WTC11 (cell line): ENCODE measurements around the gene CD68. TPM values are rescaled to one million over a fixed set of nuclear protein-coding genes. Genes with fewer than 3 reads are reported as not detected.
A peak's percentile ranks its signal among the peaks of the same experiment; 100 is the strongest.

Source experiments
- ATAC-seq: fragments of 200-7000 bp; cut with Tn5 transposase; 2 replicates; pipeline ENCODE4 v1.10.0; 2021; ENCODE audit warnings: mild to moderate bottlenecking, moderate library complexity
- CTCF ChIA-PET: fragments of 300-600 bp; sonication (Branson Sonifier 250); formaldehyde crosslinking; loops from one replicate; lab custom pipeline; 2021; ENCODE audit warnings: antibody characterized with exemption; lab: Charles Lee
- POLR2A ChIA-PET: fragments of 350-600 bp; sonication (Branson Sonifier 250); formaldehyde crosslinking; loops from one replicate; lab custom pipeline; 2021; ENCODE audit warnings: antibody characterized with exemption; lab: Charles Lee
- DNase-seq: peaks from one replicate; pipeline ENCODE4 v3.0.0; 2021; ENCODE audit warnings: low spot score
- H3K27ac Mint-ChIP-seq: 2 replicates; pipeline ENCODE4 v1.8.0; 2021; ENCODE audit warnings: mixed read lengths
- H3K27me3 Mint-ChIP-seq: 2 replicates; pipeline ENCODE4 v1.8.0; 2021; ENCODE audit warnings: low read depth, mild to moderate bottlenecking, moderate library complexity, mixed read lengths
- H3K36me3 Mint-ChIP-seq: 2 replicates; pipeline ENCODE4 v1.8.0; 2021; ENCODE audit warnings: mixed read lengths
- H3K4me1 Mint-ChIP-seq: 2 replicates; pipeline ENCODE4 v1.8.0; 2022; ENCODE audit warnings: mixed read lengths
- H3K4me3 Mint-ChIP-seq: 2 replicates; pipeline ENCODE4 v1.8.0; 2021; ENCODE audit warnings: mild to moderate bottlenecking, moderate library complexity, mixed read lengths
- H3K9me3 Mint-ChIP-seq: 2 replicates; pipeline ENCODE4 v1.8.0; 2021; ENCODE audit warnings: mixed read lengths
- ERG ChIP-seq: fragments of 250-450 bp; sonication (Bioruptor Pico); IDR thresholded peaks from 2 replicates; pipeline ENCODE4 v1.8.0; 2021; ENCODE audit warnings: mild to moderate bottlenecking
- FOXK1 ChIP-seq: sonication (generic); formaldehyde crosslinking; IDR thresholded peaks from 2 replicates; pipeline ENCODE4 v1.8.0; 2022; ENCODE audit warnings: mild to moderate bottlenecking, moderate library complexity, missing genetic modification reagents
- FOXP1 ChIP-seq: sonication (generic); formaldehyde crosslinking; IDR thresholded peaks from 2 replicates; pipeline ENCODE4 v1.8.0; 2022; ENCODE audit warnings: missing genetic modification reagents, mild to moderate bottlenecking, moderate library complexity, borderline replicate concordance
- GRHL2 ChIP-seq: fragments of 250-450 bp; sonication (Bioruptor Pico); IDR thresholded peaks from 2 replicates; pipeline ENCODE4 v1.8.0; 2022; ENCODE audit warnings: mild to moderate bottlenecking, moderate library complexity; ENCODE audit not compliant: insufficient replicate concordance, severe bottlenecking
- HMGXB4 ChIP-seq: sonication (generic); formaldehyde crosslinking; IDR thresholded peaks from 2 replicates; pipeline ENCODE4 v1.8.1; 2023; ENCODE audit warnings: mild to moderate bottlenecking, moderate library complexity, missing genetic modification reagents
- MYBL2 ChIP-seq: sonication (generic); formaldehyde crosslinking; IDR thresholded peaks from 2 replicates; pipeline ENCODE4 v1.8.1; 2023; ENCODE audit warnings: mild to moderate bottlenecking, moderate library complexity, missing genetic modification reagents
- NFYB ChIP-seq: sonication (generic); formaldehyde crosslinking; conservative IDR thresholded peaks from 2 replicates; pipeline ENCODE4 v1.8.0; 2022; ENCODE audit warnings: low read depth, missing genetic modification reagents
- PREB ChIP-seq: sonication (generic); formaldehyde crosslinking; IDR thresholded peaks from 2 replicates; pipeline ENCODE4 v1.8.1; 2022; ENCODE audit warnings: mild to moderate bottlenecking, missing genetic modification reagents, moderate library complexity, borderline replicate concordance
- SP1 ChIP-seq: sonication (generic); formaldehyde crosslinking; conservative IDR thresholded peaks from 2 replicates; pipeline ENCODE4 v1.8.1; 2022; ENCODE audit warnings: missing genetic modification reagents
- ZBTB43 ChIP-seq: sonication (generic); formaldehyde crosslinking; IDR thresholded peaks from 2 replicates; pipeline ENCODE4 v1.8.1; 2023; ENCODE audit warnings: mild to moderate bottlenecking, missing genetic modification reagents
- ZNF138 ChIP-seq: sonication (generic); formaldehyde crosslinking; conservative IDR thresholded peaks from 2 replicates; pipeline ENCODE4 v1.8.1; 2022; ENCODE audit warnings: mild to moderate bottlenecking, moderate library complexity, missing genetic modification reagents
- total RNA-seq: library from RNA; stranded (reverse); gene quantifications from 3 replicates; pipeline ENCODE4 v1.2.3, GENCODE V29; 2021
- TF ChIP-seq, protein P1 (sequence below): fragments of 200-600 bp; IDR thresholded peaks from 2 replicates; pipeline ENCODE4 v1.8.0; 2022; ENCODE audit warnings: antibody characterized with exemption
- TF ChIP-seq, protein P2 (sequence below): sonication (generic); formaldehyde crosslinking; IDR thresholded peaks from 2 replicates; pipeline ENCODE4 v1.8.0; 2022; ENCODE audit warnings: mild to moderate bottlenecking, missing genetic modification reagents
- TF ChIP-seq, protein P3 (sequence below): fragments of 250-450 bp; sonication (Bioruptor Pico); conservative IDR thresholded peaks from 2 replicates; pipeline ENCODE4 v1.9.0; 2021; ENCODE audit warnings: mild to moderate bottlenecking
- TF ChIP-seq, protein P4 (sequence below): sonication (generic); formaldehyde crosslinking; IDR thresholded peaks from 2 replicates; pipeline ENCODE4 v1.8.0; 2022; ENCODE audit warnings: mild to moderate bottlenecking, missing genetic modification reagents

Gene CD68
- total RNA-seq, 1 experiment from 2014 or later: 0.72 TPM

GRCh38 chr17:7572338-7572587 is 7.2 kb upstream of the CD68 start (continued):
- TF ChIP-seq, protein P1, sequence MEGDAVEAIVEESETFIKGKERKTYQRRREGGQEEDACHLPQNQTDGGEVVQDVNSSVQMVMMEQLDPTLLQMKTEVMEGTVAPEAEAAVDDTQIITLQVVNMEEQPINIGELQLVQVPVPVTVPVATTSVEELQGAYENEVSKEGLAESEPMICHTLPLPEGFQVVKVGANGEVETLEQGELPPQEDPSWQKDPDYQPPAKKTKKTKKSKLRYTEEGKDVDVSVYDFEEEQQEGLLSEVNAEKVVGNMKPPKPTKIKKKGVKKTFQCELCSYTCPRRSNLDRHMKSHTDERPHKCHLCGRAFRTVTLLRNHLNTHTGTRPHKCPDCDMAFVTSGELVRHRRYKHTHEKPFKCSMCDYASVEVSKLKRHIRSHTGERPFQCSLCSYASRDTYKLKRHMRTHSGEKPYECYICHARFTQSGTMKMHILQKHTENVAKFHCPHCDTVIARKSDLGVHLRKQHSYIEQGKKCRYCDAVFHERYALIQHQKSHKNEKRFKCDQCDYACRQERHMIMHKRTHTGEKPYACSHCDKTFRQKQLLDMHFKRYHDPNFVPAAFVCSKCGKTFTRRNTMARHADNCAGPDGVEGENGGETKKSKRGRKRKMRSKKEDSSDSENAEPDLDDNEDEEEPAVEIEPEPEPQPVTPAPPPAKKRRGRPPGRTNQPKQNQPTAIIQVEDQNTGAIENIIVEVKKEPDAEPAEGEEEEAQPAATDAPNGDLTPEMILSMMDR: no peak
- TF ChIP-seq HMGXB4 (CRISPR knock-in tag): no peak
- TF ChIP-seq, protein P2, sequence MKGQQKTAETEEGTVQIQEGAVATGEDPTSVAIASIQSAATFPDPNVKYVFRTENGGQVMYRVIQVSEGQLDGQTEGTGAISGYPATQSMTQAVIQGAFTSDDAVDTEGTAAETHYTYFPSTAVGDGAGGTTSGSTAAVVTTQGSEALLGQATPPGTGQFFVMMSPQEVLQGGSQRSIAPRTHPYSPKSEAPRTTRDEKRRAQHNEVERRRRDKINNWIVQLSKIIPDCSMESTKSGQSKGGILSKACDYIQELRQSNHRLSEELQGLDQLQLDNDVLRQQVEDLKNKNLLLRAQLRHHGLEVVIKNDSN (CRISPR knock-in tag): peak; percentile 96
- no peak; the same call in 1 of the 2 replicates for TF ChIP-seq FOXP1 (CRISPR knock-in tag)
- TF ChIP-seq ZBTB43 (CRISPR knock-in tag): no peak; the same call in 1 of the 2 replicates

- peak; percentile 100 for DNase-seq
- ChIA-PET POLR2A (interaction anchor here (0.6 to 3.5 kb wide), 6 partner anchors 11 to 169 kb away, joined by 3 to 22 read pairs (median 4); partner anchors contain the start of genes MPDU1, SOX15, TMEM256 and TNFSF13), CTCF (interaction anchor here (1.2 to 3.4 kb wide), 4 partner anchors 12 to 17 kb away, joined by 5 to 22 read pairs (median 8); partner anchors contain the start of gene SOX15)
- no peak; the same call in 1 of the 2 replicates for ATAC-seq
- Mint-ChIP-seq H3K4me1 (peaks cover 46% of the 10 kb centered on the region), H3K4me3 (peak overlapping the region; percentile 93), H3K36me3 (peaks cover 71% of the 10 kb centered on the region), H3K27ac (peak overlapping the region; percentile 100), H3K9me3 (no peaks in the 10 kb centered on the region), H3K27me3 (no peaks in the 10 kb centered on the region)
- TF ChIP-seq ZNF138 (CRISPR knock-in tag) (0 out of 2 replicates have a peak, but pooled peaks have one; percentile 17), ERG (CRISPR knock-in tag) (peak; percentile 91), ZBTB43 (CRISPR knock-in tag) (peak; percentile 57; the same call in 1 of the 2 replicates), GRHL2 (no peak), FOXP1 (CRISPR knock-in tag) (peak; percentile 42), PREB (peak; percentile 36; the same call in 1 of the 2 replicates), NFYB (CRISPR knock-in tag) (peak; percentile 100), FOXK1 (CRISPR knock-in tag) (peak; percentile 71; the same call in 1 of the 2 replicates), SP1 (CRISPR knock-in tag) (peak; percentile 97), MYBL2 (CRISPR knock-in tag) (no peak)
- TF ChIP-seq, protein P3, sequence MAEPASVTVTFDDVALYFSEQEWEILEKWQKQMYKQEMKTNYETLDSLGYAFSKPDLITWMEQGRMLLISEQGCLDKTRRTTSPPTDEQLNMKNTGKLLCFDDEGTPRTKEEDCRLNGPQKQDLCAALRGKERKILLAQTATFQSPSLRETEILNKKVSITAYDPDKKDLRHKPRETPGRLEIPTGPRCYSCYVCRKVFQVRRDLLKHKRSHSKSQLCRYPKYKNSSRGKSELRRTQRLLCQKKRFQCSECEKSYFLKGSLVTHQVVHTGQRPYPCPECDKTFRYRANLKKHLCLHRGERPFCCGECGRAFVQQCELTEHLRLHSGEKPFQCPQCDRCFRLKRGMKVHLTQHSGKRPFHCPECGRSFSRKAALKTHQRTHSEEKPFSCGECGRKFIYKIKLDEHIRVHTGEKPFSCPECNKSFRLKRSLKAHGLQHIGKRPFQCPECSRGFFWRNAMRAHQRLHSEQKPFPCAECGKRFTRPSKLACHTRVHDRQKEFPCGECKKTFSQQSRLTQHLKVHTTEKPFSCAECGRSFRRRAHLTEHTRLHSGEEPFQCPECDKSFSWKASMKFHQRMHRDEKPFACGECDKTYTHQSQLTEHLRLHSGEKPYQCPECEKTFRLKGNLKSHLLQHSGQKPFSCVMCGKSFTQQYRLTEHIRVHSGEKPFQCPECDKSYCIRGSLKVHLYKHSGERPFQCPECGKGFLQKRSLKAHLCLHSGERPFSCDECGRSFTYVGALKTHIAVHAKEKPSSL (CRISPR knock-in tag): peak; percentile 86; the same call in 1 of the 2 replicates
- TF ChIP-seq, protein P4, sequence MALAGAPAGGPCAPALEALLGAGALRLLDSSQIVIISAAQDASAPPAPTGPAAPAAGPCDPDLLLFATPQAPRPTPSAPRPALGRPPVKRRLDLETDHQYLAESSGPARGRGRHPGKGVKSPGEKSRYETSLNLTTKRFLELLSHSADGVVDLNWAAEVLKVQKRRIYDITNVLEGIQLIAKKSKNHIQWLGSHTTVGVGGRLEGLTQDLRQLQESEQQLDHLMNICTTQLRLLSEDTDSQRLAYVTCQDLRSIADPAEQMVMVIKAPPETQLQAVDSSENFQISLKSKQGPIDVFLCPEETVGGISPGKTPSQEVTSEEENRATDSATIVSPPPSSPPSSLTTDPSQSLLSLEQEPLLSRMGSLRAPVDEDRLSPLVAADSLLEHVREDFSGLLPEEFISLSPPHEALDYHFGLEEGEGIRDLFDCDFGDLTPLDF (CRISPR knock-in tag): peak; percentile 74
Observed at GRCh38 chr17:7572588-7573323, 6.7 kb upstream of the CD68 start.
